ENCODE measurements around the gene KRTAP10-6.
"Not testable (repeated sequence)": the region's sequence is repeated elsewhere in the genome, so short reads cannot be mapped to it uniquely, and the experiment has no call there.

The KRTAP10-6 gene

DNA sequence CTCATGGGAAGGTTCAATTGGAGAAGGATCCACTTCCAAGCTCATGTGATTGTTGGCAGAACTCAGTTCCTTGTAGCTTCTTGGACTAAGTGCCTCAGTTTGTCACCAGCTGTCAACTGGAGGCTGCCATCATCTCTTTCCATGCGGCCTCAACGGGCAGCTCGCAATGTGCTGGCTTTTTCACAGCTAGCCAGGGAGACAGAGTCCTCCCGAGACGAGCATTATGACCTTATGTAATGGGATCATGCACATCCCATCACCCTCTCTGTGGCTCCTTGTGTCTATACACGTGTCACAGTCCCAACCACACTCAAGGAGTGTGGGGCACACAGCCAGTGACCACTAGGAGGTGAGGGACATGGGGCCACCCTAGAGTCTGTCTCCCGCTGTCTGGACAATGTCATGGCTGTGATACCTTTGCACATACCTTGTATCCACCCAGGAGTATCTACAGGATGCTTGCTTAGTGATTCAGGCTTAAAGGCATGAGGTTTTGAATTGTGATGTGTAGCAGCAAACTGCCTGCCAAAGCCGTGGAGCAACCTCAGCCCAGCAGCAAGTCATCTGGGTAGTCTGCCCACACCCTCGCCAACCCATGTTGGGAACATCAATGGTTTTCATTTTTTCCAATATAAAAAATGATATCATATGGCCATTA is 3.9 kb upstream of the KRTAP10-6 start:
- in situ Hi-C loops (cut with MboI; ENCODE audit: low pct_unique_long_range_greater_than_20kb, low sequenced_read_pairs, unreplicated experiment), result no loop called here
- DNase-seq (ENCODE audit: low spot score), result no peak
- TF ChIP-seq, protein P1, sequence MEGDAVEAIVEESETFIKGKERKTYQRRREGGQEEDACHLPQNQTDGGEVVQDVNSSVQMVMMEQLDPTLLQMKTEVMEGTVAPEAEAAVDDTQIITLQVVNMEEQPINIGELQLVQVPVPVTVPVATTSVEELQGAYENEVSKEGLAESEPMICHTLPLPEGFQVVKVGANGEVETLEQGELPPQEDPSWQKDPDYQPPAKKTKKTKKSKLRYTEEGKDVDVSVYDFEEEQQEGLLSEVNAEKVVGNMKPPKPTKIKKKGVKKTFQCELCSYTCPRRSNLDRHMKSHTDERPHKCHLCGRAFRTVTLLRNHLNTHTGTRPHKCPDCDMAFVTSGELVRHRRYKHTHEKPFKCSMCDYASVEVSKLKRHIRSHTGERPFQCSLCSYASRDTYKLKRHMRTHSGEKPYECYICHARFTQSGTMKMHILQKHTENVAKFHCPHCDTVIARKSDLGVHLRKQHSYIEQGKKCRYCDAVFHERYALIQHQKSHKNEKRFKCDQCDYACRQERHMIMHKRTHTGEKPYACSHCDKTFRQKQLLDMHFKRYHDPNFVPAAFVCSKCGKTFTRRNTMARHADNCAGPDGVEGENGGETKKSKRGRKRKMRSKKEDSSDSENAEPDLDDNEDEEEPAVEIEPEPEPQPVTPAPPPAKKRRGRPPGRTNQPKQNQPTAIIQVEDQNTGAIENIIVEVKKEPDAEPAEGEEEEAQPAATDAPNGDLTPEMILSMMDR (IDR thresholded peaks at IDR 0.05; ENCODE audit: extremely low read depth, insufficient read depth, missing control alignments), result no peak

DNA sequence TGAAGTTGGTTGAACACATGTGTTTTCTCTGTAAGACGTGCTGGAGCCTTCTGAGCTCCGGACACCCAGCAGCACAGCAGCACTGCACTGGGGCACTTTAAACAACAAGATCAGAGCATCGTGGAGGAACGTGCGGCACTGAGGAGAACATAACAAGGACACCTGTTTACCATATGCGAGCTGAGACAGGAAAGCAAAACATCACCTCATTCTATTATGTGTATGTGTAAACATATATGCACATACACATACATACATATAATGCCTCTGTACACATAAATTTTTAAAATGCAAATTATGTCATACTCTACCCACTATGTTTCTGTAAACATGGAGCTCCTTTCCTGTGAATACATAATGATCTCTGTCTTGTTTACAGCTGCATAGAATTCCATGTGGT is 3.2 kb upstream of the KRTAP10-6 start:
- in situ Hi-C loops (cut with MboI; ENCODE audit: low pct_unique_long_range_greater_than_20kb, low sequenced_read_pairs, unreplicated experiment), result no loop called here
- TF ChIP-seq, protein P1 (IDR thresholded peaks at IDR 0.05; ENCODE audit: extremely low read depth, insufficient read depth, missing control alignments), result no peak
- DNase-seq (ENCODE audit: low spot score), result no peak

DNA sequence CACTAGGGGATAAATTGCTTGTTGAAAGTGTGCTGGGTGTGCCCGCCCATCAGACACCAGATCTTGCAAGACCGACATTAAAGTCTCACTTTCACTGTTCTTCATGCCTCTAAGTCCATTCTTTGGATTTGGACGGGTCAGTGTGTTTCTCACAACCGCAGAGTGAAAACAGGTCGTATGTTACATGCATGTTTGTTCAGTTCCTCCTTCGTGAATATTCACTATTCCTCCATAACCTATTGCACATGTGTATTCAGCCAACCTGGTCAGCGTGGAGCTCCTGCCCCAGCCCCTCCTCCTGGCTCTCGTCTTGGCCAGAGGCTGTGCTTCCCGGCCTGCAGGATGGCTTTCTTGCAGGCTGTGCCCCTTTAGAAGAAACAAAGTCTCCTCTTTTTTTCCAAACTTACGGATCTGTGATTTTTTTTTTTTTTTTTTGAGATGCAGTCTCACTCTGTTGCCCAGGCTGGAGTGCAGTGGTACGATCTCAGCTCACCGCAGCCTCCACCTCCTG is 2.2 kb upstream of the KRTAP10-6 start:
- in situ Hi-C loops (cut with MboI; ENCODE audit: low pct_unique_long_range_greater_than_20kb, low sequenced_read_pairs, unreplicated experiment), result no loop called here

DNA sequence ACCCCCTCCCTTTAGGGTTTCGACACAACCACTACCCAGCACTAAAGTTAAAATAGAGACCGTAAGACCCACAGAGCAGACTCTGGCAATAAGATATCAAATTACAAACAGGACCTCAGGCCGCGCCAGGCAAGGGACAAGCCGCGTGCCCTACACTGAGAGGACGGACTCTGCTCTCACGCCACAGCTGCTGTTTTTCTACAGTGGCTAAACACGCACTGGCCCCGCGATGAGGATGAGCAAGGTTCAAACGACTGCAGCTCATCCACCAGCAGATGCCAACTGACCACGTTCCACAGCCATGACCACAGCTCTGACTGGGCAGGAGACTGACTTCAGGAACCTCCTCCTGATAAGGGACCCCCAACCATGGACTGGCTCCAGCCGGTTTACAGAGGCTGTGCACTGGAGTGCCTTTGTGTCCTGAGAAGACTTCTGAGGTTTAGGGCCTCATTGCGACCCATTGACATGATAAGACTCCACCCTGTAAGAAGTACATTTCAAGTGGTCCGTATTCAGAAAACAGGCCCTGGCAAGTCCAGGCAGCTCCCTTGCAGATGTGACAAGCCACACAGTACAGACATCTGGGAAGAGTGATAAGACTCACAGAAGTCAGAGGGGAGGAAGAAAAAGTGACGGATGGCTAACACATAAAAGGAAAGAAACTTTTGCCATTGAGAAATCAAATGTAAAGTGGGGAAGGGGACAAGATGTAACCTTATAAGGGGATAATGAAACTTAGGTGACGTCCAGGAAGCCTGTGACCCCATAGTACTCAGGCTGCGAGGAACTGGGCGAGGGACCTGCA is 1.5 kb upstream of the KRTAP10-6 start:
- in situ Hi-C loops (cut with MboI; ENCODE audit: low pct_unique_long_range_greater_than_20kb, low sequenced_read_pairs, unreplicated experiment), result no loop called here
- no peak for DNase-seq (ENCODE audit: low spot score)
- TF ChIP-seq, protein P1 (IDR thresholded peaks at IDR 0.05; ENCODE audit: extremely low read depth, insufficient read depth, missing control alignments), result no peak

More for the DNA sequence above, 2.2 kb upstream of the KRTAP10-6 start:
- DNase-seq (ENCODE audit: low spot score), result no peak
- TF ChIP-seq, protein P1 (IDR thresholded peaks at IDR 0.05; ENCODE audit: extremely low read depth, insufficient read depth, missing control alignments), result no peak

DNA sequence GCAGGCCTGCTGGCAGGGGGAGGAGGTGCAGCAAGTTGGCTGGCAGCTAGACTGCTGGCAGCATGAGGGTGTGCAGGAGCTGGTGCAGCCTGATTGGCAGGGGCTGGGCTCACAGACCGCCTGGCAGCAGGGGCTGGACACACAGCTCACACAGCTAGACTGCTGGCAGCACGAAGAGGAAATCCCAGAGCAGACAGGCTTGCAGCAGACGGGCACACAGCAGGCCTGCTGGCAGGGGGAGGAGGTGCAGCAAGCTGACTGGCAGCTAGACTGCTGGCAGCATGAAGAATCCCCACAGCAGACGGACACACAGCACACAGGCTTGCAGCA is 539 bp downstream of the KRTAP10-6 start:
- DNase-seq (ENCODE audit: low spot score); in situ Hi-C loops (cut with MboI; ENCODE audit: low pct_unique_long_range_greater_than_20kb, low sequenced_read_pairs, unreplicated experiment): not testable (repeated sequence)

DNA sequence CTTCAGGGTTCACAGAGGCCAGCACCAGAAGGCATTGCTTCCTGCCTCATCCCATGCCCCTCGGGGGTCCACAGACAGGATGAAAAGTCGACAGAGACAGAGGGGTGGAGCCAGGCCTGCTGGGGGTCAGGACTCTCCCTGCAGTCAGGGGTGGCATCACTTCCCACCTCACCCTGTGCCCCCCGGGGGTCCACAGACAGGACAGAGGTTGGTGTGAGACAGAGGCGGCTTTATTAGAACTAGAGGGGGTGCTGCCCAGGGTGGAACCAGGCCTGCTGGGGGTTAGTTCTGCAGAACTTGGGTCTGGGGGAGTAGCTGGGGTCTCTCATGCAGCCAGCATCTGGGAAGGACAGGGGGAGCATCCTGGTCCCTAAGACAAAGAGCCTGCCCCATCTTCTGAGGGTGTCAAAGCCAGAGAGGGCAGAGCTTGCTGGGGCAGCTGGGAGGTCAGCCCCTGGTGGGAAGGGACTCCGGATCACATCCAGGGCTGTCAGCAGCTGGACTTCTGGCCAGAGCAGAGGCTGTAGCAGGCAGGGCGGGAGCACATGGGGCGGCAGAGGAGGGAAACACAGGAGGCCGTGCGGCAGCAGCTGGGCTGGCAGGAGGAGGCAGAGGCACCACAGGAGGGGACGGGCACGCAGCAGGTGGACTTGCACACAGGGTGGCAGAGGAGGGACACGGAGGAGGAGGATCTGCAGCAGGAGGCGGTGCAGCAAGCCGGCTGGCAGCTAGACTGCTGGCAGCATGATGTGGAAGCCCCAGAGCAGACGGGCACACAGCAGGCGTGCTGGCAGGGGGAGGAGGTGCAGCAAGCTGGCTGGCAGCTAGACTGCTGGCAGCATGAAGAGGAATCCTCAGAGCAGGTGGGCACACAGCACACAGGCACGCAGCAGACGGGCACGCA is 1.2 kb downstream of the KRTAP10-6 start:
- in situ Hi-C loops (cut with MboI; ENCODE audit: low pct_unique_long_range_greater_than_20kb, low sequenced_read_pairs, unreplicated experiment); DNase-seq (ENCODE audit: low spot score): not testable (repeated sequence)

DNA sequence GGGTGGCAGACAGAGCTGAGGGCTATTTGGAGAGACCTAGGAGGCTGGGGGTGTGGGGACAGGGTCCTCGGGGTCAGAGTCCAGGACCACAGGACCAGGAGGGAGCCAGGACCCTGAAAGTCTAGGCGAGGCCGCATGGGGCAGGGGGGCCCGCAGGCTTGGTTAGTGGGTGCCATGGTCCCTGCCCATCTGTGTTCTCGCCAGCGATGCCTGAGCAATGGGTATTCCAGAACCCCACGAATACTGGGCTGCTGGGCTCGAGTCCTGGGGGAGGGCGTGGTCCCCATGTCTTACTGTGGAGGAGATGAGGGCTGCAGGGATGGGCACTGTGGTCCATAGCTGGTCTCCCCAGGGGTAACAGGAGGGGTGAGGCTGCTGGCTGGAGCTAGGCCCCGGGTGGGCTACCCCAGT is 2.0 kb downstream of the KRTAP10-6 start:
- in situ Hi-C loops (cut with MboI; ENCODE audit: low pct_unique_long_range_greater_than_20kb, low sequenced_read_pairs, unreplicated experiment), result no loop called here
- TF ChIP-seq, protein P1 (IDR thresholded peaks at IDR 0.05; ENCODE audit: extremely low read depth, insufficient read depth, missing control alignments), result no peak
- no peak for DNase-seq (ENCODE audit: low spot score)

Data from GM13977 (cell line).